Measurements from ENCODE around the gene OSR1.

DNA sequence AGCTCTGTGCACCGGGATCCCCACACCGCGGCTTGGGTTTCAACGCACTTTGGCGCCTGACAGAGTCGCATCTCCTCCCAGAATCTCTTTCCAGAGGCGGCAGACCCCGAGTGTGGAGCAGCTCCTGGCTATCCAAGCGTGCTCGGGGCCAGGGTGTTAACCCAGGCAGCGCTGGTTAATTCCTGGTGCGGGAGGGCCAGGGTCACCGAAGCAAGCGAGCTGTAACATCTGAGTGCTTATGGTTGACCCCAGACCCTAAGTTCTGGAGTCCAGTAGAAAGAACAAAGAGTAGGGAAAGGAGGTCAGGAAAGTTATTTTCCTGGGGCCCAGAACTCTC is 566 bp upstream of the OSR1 start:
- TF ChIP-seq POLR2A (IDR thresholded peaks at IDR 0.05), result no peak
- TF ChIP-seq, protein P1, sequence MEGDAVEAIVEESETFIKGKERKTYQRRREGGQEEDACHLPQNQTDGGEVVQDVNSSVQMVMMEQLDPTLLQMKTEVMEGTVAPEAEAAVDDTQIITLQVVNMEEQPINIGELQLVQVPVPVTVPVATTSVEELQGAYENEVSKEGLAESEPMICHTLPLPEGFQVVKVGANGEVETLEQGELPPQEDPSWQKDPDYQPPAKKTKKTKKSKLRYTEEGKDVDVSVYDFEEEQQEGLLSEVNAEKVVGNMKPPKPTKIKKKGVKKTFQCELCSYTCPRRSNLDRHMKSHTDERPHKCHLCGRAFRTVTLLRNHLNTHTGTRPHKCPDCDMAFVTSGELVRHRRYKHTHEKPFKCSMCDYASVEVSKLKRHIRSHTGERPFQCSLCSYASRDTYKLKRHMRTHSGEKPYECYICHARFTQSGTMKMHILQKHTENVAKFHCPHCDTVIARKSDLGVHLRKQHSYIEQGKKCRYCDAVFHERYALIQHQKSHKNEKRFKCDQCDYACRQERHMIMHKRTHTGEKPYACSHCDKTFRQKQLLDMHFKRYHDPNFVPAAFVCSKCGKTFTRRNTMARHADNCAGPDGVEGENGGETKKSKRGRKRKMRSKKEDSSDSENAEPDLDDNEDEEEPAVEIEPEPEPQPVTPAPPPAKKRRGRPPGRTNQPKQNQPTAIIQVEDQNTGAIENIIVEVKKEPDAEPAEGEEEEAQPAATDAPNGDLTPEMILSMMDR (IDR thresholded peaks at IDR 0.05), result no peak

Data from right lobe of liver (tissue), 4 donors.